T-helper 2 cell treated with Interferon-gamma antibody and Interleukin-4, amounts not matched to agents 5 μg/mL and 100 μg/mL, for 36 hours (primary cell): Measurements from ENCODE around the gene CS.

ENCODE experiments used
- DNase-seq: peaks from one replicate; pipeline ENCODE4 v3.0.0; 2021; ENCODE audit warnings: low spot score
- H3K27ac Mint-ChIP-seq: one replicate; pipeline ENCODE4 v1.8.0; 2021; ENCODE audit warnings: mild to moderate bottlenecking, mixed read lengths
- H3K27me3 Mint-ChIP-seq: one replicate; pipeline ENCODE4 v1.8.0; 2021; ENCODE audit warnings: low read depth, mixed read lengths
- H3K36me3 Mint-ChIP-seq: one replicate; pipeline ENCODE4 v1.8.0; 2021; ENCODE audit warnings: low read depth, mixed read lengths
- H3K4me1 Mint-ChIP-seq: one replicate; pipeline ENCODE4 v1.8.0; 2021; ENCODE audit warnings: low read depth, mixed read lengths
- H3K4me3 Mint-ChIP-seq: one replicate; pipeline ENCODE4 v1.8.0; 2022; ENCODE audit warnings: mild to moderate bottlenecking, moderate library complexity, mixed read lengths
- H3K9me3 Mint-ChIP-seq: one replicate; pipeline ENCODE4 v1.8.0; 2021; ENCODE audit warnings: mixed read lengths

The CS gene

DNA sequence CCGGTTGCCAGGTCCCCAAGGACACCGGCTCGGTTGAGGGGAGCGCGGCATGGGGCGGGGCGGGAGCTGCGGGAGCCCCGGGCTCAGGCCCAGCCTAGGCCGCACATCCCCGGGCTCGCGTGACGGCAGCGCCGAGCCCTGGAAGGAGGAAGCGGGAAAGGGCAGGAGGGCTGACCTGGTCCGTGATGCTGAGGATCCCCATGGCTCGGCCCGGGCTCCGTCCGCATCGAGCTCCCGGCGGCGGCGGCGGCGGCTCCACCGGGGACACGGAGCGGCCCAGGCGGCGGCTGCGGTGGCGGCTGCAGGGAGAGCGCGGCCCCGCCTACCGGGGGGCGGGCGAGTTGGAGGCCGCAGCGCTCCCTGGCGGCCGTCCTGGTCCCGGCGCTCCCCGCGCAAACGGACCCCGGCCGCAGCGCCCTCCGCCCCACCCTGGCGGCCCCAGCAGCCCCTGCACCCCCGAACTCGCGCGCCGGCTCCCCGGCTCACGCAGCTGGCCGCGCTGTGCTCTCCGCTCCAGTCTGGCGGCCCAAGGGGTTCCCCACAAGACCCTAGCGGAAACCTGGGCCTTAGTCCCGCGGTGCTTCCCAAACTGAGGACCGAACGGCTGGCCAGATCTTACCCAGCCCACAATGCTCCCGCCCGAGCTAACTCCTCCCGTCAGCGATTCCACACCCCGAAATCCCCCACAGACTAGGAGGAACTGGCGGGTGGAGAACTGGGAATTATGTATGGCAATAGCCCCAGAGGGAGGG, 41.9 kb downstream of the CS start, which contains the start of gene ANKRD52:
Gene ANKRD52 (minus strand): TSS at position 317 of the 752 bp plus-strand sequence. CDS start 115 bp downstream, at position 202.
- DNase-seq, result peak; percentile 85
- peaks cover 10% of the 10 kb centered on the region for H3K4me1 Mint-ChIP-seq
- peaks cover 17% of the 10 kb centered on the region for H3K36me3 Mint-ChIP-seq
- H3K4me3 Mint-ChIP-seq, result peak within 1 kb of the TSS; percentile 93
- no peaks in the 10 kb centered on the region for H3K9me3 Mint-ChIP-seq
- no peaks in the 10 kb centered on the region for H3K27me3 Mint-ChIP-seq
- H3K27ac Mint-ChIP-seq, result peak within 1 kb of the TSS; percentile 86

- H3K36me3 Mint-ChIP-seq, result peaks cover 22% of the 10 kb centered on the region
- DNase-seq, result no peak
- H3K27me3 Mint-ChIP-seq, result no peaks in the 10 kb centered on the region
- H3K9me3 Mint-ChIP-seq, result no peaks in the 10 kb centered on the region
- peak overlapping the region; percentile 74 for H3K27ac Mint-ChIP-seq
- H3K4me1 Mint-ChIP-seq, result peaks cover 10% of the 10 kb centered on the region
- H3K4me3 Mint-ChIP-seq, result peak overlapping the region; percentile 87
Measured at GRCh38 chr12:56257491-56258067, 42.6 kb downstream of the CS start.

GRCh38 chr12:56257071-56257470, 43.1 kb downstream of the CS start:
- no peaks in the 10 kb centered on the region for H3K9me3 Mint-ChIP-seq
- H3K27me3 Mint-ChIP-seq, result no peaks in the 10 kb centered on the region
- peaks cover 22% of the 10 kb centered on the region for H3K36me3 Mint-ChIP-seq
- peaks cover 10% of the 10 kb centered on the region for H3K4me1 Mint-ChIP-seq
- H3K27ac Mint-ChIP-seq, result peak overlapping the region; percentile 46
- no peak for DNase-seq
- peak overlapping the region; percentile 87 for H3K4me3 Mint-ChIP-seq

DNA sequence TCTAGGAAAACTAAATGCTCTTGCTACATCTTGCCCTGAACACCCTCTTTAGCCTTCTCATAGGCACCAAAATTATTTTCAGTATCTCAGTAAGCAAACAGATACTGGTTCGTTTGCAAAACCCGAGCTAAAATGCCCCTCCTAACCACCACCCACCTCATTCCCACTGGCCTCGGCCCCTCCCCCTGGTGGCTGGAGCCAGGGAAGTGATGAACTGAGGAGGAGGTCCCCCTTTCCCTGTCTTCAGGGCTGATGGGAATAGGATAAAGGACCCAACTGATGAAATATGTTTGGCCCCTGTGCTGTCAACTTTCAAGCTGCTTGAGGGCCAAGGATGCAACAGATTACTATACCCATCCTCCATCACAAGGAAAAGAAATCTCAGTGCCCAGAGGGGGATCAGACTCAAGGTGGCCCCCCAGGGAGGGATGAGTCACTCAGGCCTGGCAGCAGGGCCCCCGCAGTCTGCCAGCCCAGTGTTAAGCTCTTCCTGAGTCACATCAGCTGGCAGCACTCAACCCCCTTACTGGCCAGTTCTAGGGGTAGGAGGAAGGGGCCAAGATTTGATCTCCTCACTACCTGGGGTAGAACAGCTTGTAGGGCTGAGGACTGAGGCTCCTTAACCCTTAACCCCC, 43.7 kb downstream of the CS start:
- no peak for DNase-seq
- Mint-ChIP-seq H3K27ac (peak overlapping the region; percentile 32), H3K4me1 (peaks cover 10% of the 10 kb centered on the region)

GRCh38 chr12:56255671-56256070, 44.5 kb downstream of the CS start:
- no peaks in the 10 kb centered on the region for H3K9me3 Mint-ChIP-seq
- no peak for DNase-seq
- H3K27me3 Mint-ChIP-seq, result no peaks in the 10 kb centered on the region
- peaks cover 10% of the 10 kb centered on the region for H3K4me1 Mint-ChIP-seq
- peaks cover 28% of the 10 kb centered on the region for H3K36me3 Mint-ChIP-seq
- no peak overlapping the region for H3K4me3 Mint-ChIP-seq
- no peak overlapping the region for H3K27ac Mint-ChIP-seq

More for the DNA sequence above, 43.7 kb downstream of the CS start:
- Mint-ChIP-seq H3K27me3 (no peaks in the 10 kb centered on the region), H3K4me3 (peak overlapping the region; percentile 87), H3K9me3 (no peaks in the 10 kb centered on the region), H3K36me3 (peaks cover 28% of the 10 kb centered on the region)

- no peak overlapping the region for H3K27ac Mint-ChIP-seq
- peaks cover 34% of the 10 kb centered on the region for H3K36me3 Mint-ChIP-seq
- H3K9me3 Mint-ChIP-seq, result no peaks in the 10 kb centered on the region
- H3K4me1 Mint-ChIP-seq, result peaks cover 5% of the 10 kb centered on the region
- no peak overlapping the region for H3K4me3 Mint-ChIP-seq
- H3K27me3 Mint-ChIP-seq, result no peaks in the 10 kb centered on the region
- no peak for DNase-seq
Measured at GRCh38 chr12:56253091-56253490, 47.0 kb downstream of the CS start.

DNA sequence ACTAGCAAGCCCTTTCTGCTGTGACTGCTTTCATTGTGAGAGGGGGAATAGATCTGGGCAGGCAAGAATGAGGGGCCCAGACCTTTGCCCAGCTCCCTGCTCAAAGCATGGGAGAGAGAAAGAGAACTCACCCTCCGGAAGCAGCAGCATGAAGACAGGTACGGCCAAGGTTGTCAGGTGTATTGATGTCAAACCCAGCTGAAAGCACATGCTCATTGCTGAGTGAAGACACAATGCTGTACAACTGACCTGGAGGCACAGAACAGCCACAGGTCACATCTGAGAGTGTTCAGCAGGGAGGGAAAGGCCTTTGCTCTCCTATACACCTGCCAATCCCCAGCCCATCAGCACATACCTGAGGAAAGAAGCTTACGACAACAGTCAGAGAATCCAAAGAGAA, 47.5 kb downstream of the CS start:
- Mint-ChIP-seq H3K9me3 (no peaks in the 10 kb centered on the region), H3K27me3 (no peaks in the 10 kb centered on the region), H3K4me1 (peaks cover 5% of the 10 kb centered on the region), H3K36me3 (peaks cover 34% of the 10 kb centered on the region), H3K4me3 (no peak overlapping the region), H3K27ac (no peak overlapping the region)
- no peak for DNase-seq

DNA sequence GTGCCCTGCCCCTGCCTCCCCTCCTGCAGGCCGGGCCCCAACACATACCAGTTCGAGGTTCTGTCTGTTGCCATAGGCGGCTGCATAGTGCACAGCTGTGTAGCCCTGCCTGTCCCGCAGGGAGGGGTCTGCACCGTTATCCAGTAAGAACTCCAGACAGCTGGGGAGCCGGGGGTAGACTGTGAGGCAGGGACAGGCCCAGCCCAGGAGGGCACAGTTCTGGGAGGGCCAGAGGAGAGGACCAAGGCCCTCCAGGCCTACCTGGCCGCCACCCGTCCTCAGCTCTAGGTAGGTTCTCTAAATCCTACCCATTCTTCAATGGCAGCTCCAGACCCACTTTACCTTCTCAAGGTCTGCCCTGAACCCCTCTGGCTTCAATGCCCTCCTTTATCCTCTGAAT, 51.4 kb downstream of the CS start:
- H3K4me3 Mint-ChIP-seq, result no peak overlapping the region
- no peak overlapping the region for H3K27ac Mint-ChIP-seq
- H3K9me3 Mint-ChIP-seq, result no peaks in the 10 kb centered on the region
- H3K36me3 Mint-ChIP-seq, result peaks cover 35% of the 10 kb centered on the region
- no peak for DNase-seq
- H3K27me3 Mint-ChIP-seq, result no peaks in the 10 kb centered on the region
- no peaks in the 10 kb centered on the region for H3K4me1 Mint-ChIP-seq

- no peak overlapping the region for H3K27ac Mint-ChIP-seq
- H3K4me3 Mint-ChIP-seq, result no peak overlapping the region
- H3K4me1 Mint-ChIP-seq, result no peaks in the 10 kb centered on the region
- peaks cover 28% of the 10 kb centered on the region for H3K36me3 Mint-ChIP-seq
- H3K9me3 Mint-ChIP-seq, result no peaks in the 10 kb centered on the region
- no peaks in the 10 kb centered on the region for H3K27me3 Mint-ChIP-seq
- DNase-seq, result no peak
Measured at GRCh38 chr12:56247923-56248322, 52.2 kb downstream of the CS start.

- Mint-ChIP-seq H3K27me3 (no peaks in the 10 kb centered on the region), H3K36me3 (peaks cover 33% of the 10 kb centered on the region), H3K4me1 (peaks cover 2% of the 10 kb centered on the region), H3K4me3 (no peak overlapping the region), H3K27ac (no peak overlapping the region), H3K9me3 (no peaks in the 10 kb centered on the region)
- no peak for DNase-seq
Measured at GRCh38 chr12:56244494-56244893, 55.6 kb downstream of the CS start.

DNA sequence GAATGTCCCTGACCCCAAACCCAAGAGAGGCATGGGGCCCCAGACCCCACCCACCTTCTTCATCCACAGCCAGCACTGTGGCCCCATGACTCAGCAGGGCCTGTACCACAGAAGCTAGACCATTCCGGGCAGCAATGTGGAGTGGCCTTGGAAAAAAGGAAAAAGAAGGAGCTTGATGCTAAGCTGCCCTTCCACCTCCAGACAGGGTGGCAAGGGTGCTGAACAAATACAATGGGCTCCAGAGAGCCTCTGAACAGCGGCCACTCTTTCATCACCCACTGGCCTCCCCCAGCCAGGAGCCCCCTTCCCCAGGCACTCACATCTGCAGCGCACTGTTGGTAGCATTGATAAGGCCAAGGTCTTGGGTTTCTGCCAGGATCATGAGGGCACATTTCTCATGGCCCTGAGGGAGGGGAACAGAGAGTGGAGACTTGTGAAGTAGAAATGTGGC, 56.4 kb downstream of the CS start:
- Mint-ChIP-seq H3K27ac (no peak overlapping the region), H3K27me3 (no peaks in the 10 kb centered on the region), H3K36me3 (peaks cover 29% of the 10 kb centered on the region), H3K9me3 (no peaks in the 10 kb centered on the region), H3K4me1 (peaks cover 2% of the 10 kb centered on the region), H3K4me3 (no peak overlapping the region)
- no peak for DNase-seq

GRCh38 chr12:56242986-56243385, 57.1 kb downstream of the CS start:
- Mint-ChIP-seq H3K9me3 (no peaks in the 10 kb centered on the region), H3K27me3 (no peaks in the 10 kb centered on the region), H3K27ac (no peak overlapping the region), H3K4me3 (no peak overlapping the region), H3K36me3 (peaks cover 29% of the 10 kb centered on the region), H3K4me1 (peaks cover 2% of the 10 kb centered on the region)
- DNase-seq, result no peak

- DNase-seq, result no peak
- H3K4me3 Mint-ChIP-seq, result no peak overlapping the region
- peaks cover 2% of the 10 kb centered on the region for H3K4me1 Mint-ChIP-seq
- no peak overlapping the region for H3K27ac Mint-ChIP-seq
- no peaks in the 10 kb centered on the region for H3K27me3 Mint-ChIP-seq
- H3K9me3 Mint-ChIP-seq, result no peaks in the 10 kb centered on the region
- H3K36me3 Mint-ChIP-seq, result peaks cover 27% of the 10 kb centered on the region
Measured at GRCh38 chr12:56241424-56242303, 58.5 kb downstream of the CS start.
